Sigmoid colon (tissue), 7 donors: Measurements from ENCODE around the gene LIMK2. TPM values are rescaled to one million over a fixed set of nuclear protein-coding genes. Genes with fewer than 3 reads are reported as not detected.

Source experiments
- DNase-seq: peaks from one replicate; pipeline ENCODE4 v3.0.0-alpha.2; 2019
- H3K27ac ChIP-seq, 4 donors: fragments of 200-600 bp; sonication (generic); one replicate each; pipeline ENCODE4 v1.5.1; 2016 to 2019; ENCODE audit warnings: mild to moderate bottlenecking in 1 of 4
- H3K27me3 ChIP-seq, 3 donors: fragments of 200-600 bp; sonication (generic); one replicate each; pipeline ENCODE4 v1.5.1; 2019; ENCODE audit warnings: mild to moderate bottlenecking in 1 of 3
- H3K36me3 ChIP-seq, 4 donors: fragments of 200-600 bp; sonication (generic); one replicate each; pipeline ENCODE4 v1.5.1; 2016 to 2019
- H3K4me1 ChIP-seq, 4 donors: fragments of 200-600 bp; sonication (generic); one replicate each; pipeline ENCODE4 v1.5.1; 2017 to 2019
- H3K4me3 ChIP-seq, 4 donors: fragments of 200-600 bp; sonication (generic); one replicate each; pipeline ENCODE4 v1.5.1; 2017 to 2019; ENCODE audit warnings: mild to moderate bottlenecking in 2 of 4, moderate library complexity in 1 of 4
- H3K9me3 ChIP-seq, 4 donors: fragments of 200-600 bp in 3 of 4; sonication (generic) in 3 of 4; one replicate each; pipeline versions ENCODE4 v1.5.1 to v1.6.1; 2013 to 2019
- CTCF ChIP-seq, 4 experiments: fragments of 450-650 bp in 3 of 4; fragments of 200-600 bp in 1 of 4; IDR thresholded peaks; one replicate each; pipeline ENCODE4 v1.5.1; 2016 to 2019; ENCODE audit warnings: antibody characterized with exemption in 4 of 4, mild to moderate bottlenecking in 3 of 4, moderate library complexity in 2 of 4
- EP300 ChIP-seq, 4 donors: sonication (generic); formaldehyde crosslinking; IDR thresholded peaks; one replicate each; pipeline ENCODE4 v1.6.1; 2017; ENCODE audit warnings: antibody characterized with exemption in 4 of 4
- POLR2A ChIP-seq, 2 donors: fragments of 450-650 bp; IDR thresholded peaks; one replicate each; pipeline ENCODE4 v1.6.1; 2016; ENCODE audit warnings: antibody characterized with exemption in 2 of 2, mild to moderate bottlenecking in 2 of 2, moderate library complexity in 2 of 2
- POLR2AphosphoS5 ChIP-seq, 4 donors: sonication (generic); formaldehyde crosslinking; IDR thresholded peaks; one replicate each; pipeline ENCODE4 v1.6.1; 2017; ENCODE audit warnings: antibody characterized with exemption in 4 of 4
- WGBS, 2 donors: extraction: QIAGEN DNeasy Blood & Tissue Kit; methylation state at CpG; one replicate each; pipeline ENCODE4 v1.1.7; 2013; 5-methylcytosine and 5-hydroxymethylcytosine counted together
- intact Hi-C: fragments of 100-400 bp; cut with DNase I; formaldehyde crosslinking; loops from one replicate; pipeline ENCODE4 v1.15.1; 2023
- polyA plus RNA-seq, 3 donors: library from polyadenylated mRNA; stranded (reverse); fragments of 200-250 nt; gene quantifications; one replicate each; pipeline ENCODE4 v1.2.3, GENCODE V29; 2013
- total RNA-seq, 4 donors: library from RNA; depleted of rRNA; stranded (reverse); fragments of >200 nt; gene quantifications; one replicate each; pipeline ENCODE4 v1.1.0, GENCODE V29; 2016
- donor health status: healthy with polysubstance abuse.
- donor health status: Bipolar disorder and iron deficiency.
- donor health status: healthy.

Gene LIMK2
- total and polyA plus RNA-seq, 7 donors: 10.3 to 58.7 (median 20.8) TPM

GRCh38 chr22:31290494-31291471, 78.7 kb downstream of the LIMK2 start:
- H3K4me1 ChIP-seq: peaks cover 0 to 74% (median 68%) of the 10 kb centered on the region in 4 donors
- peak overlapping the region; percentile 71 to 87 (median 82) for H3K4me3 ChIP-seq
- no peaks in the 10 kb centered on the region for H3K27me3 ChIP-seq
- DNase-seq: peak; percentile 98
- TF ChIP-seq POLR2A (IDR thresholded peaks at IDR 0.05) (peak; percentile 78 to 82), EP300 (IDR thresholded peaks at IDR 0.05) (peak in 1 of 4 donors; percentile 22), POLR2AphosphoS5 (IDR thresholded peaks at IDR 0.05) (peak; percentile 91 to 99 (median 94)), CTCF (IDR thresholded peaks at IDR 0.05) (no peak)
- peak overlapping the region; percentile 92 to 98 (median 97) for H3K27ac ChIP-seq
- WGBS, 2 donors: 0% methylated on average over 94 to 95 of the region's 95 CpGs
- intact Hi-C loops: loop anchor here (2.0 kb wide), 1 partner anchor 56 kb away; the partner anchor contains the start of gene PATZ1
- peaks cover 15 to 33% (median 21%) of the 10 kb centered on the region in 4 donors for H3K36me3 ChIP-seq
- no peaks in the 10 kb centered on the region for H3K9me3 ChIP-seq

- H3K4me3 ChIP-seq: peak overlapping the region; percentile 71 to 87 (median 82)
- intact Hi-C loops: loop anchor here (1.0 to 2.0 kb wide), 2 partner anchors 22 to 55 kb away; partner anchors contain the start of gene PATZ1
- peak; percentile 69 for DNase-seq
- H3K27me3 ChIP-seq: no peaks in the 10 kb centered on the region
- 1% methylated on average over 20 of the region's 20 CpGs for WGBS, 2 donors
- TF ChIP-seq EP300 (IDR thresholded peaks at IDR 0.05) (no peak), POLR2AphosphoS5 (IDR thresholded peaks at IDR 0.05) (no peak), POLR2A (IDR thresholded peaks at IDR 0.05) (no peak), CTCF (IDR thresholded peaks at IDR 0.05) (no peak)
- H3K9me3 ChIP-seq: no peaks in the 10 kb centered on the region
- peaks cover 15 to 25% (median 21%) of the 10 kb centered on the region in 4 donors for H3K36me3 ChIP-seq
- peaks cover 0 to 74% (median 68%) of the 10 kb centered on the region in 4 donors for H3K4me1 ChIP-seq
- peak overlapping the region; percentile 92 to 98 (median 97) for H3K27ac ChIP-seq
These were observed 79.6 kb downstream of the LIMK2 start for GRCh38 chr22:31291481-31292235.

- 23 to 24% methylated on average over 19 of the region's 19 CpGs for WGBS, 2 donors
These were observed 80.3 kb downstream of the LIMK2 start, which contains the start of gene PIK3IP1 for GRCh38 chr22:31292236-31292989. TSS of gene PIK3IP1 (minus strand) at chr22:31292488. CDS start at chr22:31292344, 144 bp downstream.

More at GRCh38 chr22:31292236-31292989, 80.3 kb downstream of the LIMK2 start, which contains the start of gene PIK3IP1:
- Histone ChIP-seq H3K4me3 (peak within 1 kb of the TSS; percentile 71 to 87 (median 82)), H3K27ac (peak within 1 kb of the TSS; percentile 92 to 98 (median 97)), H3K27me3 (no peaks in the 10 kb centered on the region), H3K9me3 (no peaks in the 10 kb centered on the region), H3K36me3 (peaks cover 15 to 24% (median 21%) of the 10 kb centered on the region in 4 donors), H3K4me1 (peaks cover 0 to 72% (median 66%) of the 10 kb centered on the region in 4 donors)
- intact Hi-C loops: loop anchor here (1.0 kb wide), 1 partner anchor 21 kb away; no protein-coding TSS in a partner anchor
- TF ChIP-seq EP300 (IDR thresholded peaks at IDR 0.05) (peak in 1 of 4 donors; percentile 52), CTCF (IDR thresholded peaks at IDR 0.05) (peak in 2 of 4 experiments; percentile 40 to 72), POLR2AphosphoS5 (IDR thresholded peaks at IDR 0.05) (peak; percentile 88 to 99 (median 97)), POLR2A (IDR thresholded peaks at IDR 0.05) (peak; percentile 90 to 94)
- peak; percentile 96 for DNase-seq
